SW 1271 (cell line): ENCODE measurements around the gene SLC20A1.

Source experiments
- DNase-seq, 2 experiments: peaks; one replicate each; lab custom pipeline; 2025; lab: John Stamatoyannopoulos, UW

The SLC20A1 gene

DNA sequence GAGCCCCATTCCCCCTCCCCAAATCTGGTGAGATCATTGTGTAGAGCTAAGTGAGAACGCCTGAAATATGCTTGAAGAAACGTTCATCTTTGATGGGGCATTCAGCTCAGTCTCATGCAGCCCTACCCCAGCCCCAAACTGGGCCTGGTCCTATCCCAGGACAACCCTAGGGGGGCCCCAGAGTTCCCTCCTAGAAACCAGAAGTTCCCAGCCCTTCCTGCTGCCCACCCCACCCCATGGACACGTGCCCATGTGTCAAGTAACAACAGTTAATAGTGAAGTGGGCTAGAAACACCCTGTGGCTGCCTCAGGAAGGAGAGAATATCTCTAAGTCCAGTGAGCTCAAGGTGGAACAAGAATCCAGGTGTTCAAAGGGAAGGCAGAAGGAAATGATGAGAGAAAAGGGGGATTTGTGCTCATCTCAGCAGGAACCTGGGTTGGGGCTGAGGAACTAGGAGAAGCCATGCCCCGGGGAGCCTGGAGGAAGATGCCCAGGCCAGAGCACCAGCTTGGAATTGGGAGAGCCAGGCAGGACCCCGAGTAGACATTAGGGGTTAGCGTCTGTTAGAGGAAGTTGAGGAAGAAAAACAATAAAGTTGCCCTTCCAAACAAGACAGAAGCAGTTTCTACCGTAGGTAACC, 20.1 kb upstream of the SLC20A1 start:
- DNase-seq, result no peak

DNA sequence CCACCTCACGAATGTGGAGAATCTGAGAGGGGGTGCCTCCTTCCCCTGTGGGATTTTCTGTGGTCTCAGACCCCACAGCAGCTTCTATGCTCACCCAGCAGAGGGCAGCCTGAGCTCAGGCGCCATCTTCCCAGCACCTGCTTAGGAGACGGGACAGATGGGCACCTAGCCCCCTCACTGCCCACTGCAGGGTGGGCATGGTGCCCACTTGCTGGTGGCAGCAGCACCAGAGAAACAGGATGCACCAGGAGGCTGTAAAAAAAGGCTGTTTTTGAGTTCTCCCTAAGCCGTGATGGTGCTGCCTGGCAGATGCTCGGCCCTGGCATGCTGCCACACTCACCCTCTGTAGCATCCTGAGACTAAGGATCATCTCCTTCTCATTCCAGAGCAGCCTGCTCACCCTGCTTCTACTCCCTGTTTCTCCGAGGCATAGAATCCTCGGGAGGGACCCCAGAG, 19.1 kb upstream of the SLC20A1 start:
- peak; percentile 46 to 85 for DNase-seq

DNA sequence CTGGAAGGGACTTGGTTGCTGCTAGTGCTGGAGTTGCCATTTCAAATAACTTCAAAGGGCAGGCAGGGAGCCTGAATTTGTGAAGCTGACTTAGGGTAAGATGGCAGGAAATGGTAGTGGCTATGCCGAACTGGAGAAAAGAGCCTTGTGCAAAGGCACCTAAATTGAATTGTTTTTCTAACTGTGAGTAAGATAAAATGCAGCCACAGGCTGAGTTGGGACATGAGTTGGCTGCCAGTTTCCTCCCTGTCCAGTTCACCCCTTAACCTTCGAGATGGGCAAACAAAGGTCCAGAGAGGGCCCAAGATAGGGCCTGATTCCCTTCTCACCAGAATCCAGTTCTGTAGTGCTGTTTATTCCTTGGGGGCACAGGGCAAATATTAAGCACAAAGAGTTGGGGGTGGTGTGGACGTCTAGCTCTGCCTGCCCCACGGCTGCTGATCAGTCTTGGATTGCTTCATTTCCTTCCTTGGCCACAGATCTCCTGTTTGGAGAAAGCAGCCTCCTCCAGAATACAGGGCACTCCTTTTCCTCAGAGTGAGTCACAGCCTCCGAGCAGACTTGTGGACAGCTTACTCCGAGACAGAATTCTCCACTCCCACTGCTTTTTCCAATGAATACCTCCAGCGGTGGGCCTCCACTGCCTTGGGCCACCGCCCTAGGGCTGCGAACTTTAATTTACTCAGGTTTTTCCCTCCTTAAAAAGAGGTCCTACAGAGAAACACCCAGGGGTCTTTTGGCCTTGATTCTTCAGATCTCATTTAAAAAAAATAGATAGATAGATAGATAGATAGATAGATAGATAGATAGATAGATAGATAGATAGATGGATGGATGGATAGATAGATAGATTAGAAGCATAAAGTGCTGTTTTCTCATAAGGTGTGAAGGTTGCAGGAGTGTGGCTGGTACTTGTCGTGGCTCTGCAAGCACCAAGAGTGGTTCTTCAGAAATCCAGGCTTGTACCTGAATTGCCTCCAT, 18.4 kb upstream of the SLC20A1 start:
- DNase-seq, result peak; percentile 88 to 96

DNA sequence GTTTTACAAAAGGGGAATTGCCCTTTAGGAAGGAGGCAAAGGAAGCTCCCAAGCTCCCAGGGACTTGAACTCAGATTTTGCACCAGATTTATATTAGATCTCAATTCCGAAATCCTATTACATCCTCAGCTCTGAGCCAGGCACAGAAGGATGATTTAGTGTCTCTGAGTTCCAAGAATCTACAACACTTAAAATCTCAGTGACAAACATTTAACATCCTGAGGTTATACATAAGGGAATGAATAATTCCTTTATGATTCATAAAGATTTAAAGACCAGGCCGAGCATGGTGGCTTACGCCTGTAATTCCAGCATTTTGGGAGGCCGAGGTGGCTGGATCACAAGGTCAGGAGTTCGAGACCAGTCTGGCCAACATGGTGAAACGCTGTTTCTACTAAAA, 16.5 kb upstream of the SLC20A1 start:
- DNase-seq, result no peak

DNA sequence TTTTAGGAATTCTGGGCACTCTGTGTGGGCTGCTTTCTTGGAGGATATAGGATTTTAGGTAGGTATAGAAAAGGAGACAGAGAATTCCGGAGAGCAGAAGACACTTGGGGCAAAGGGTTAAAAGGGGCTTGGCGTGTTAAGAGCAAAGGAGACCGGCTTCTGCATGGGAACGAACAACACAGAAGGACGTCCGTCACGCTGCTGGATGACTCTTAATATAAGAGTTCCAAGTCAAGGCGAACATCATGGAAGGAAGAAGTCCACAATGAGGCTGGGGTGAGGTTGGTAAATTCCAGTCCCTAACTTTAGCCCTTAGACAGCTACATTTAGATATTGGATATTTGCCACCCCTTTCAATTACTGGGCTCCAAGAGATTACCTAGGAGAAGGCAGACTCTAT, 15.9 kb upstream of the SLC20A1 start:
- no peak for DNase-seq

DNA sequence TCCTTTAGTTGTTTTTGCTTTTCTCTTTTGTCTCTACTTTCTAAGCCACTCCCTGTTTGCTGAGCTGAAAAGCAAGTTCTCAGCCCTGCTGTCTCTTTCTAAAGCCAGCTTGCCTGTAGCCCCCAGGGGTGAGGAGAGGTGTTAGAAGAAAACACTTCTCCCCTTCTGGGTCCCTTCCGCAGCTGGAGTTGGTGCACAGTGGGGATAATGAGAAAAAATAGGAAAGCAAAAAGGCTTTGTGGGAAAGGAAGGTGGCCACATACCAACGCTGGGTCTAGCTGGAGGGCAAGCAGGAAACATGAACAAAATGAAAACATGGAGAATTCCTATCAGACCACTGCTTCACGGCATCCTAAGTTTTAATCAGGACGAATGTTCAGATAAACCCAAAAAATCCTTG, 15.5 kb upstream of the SLC20A1 start:
- DNase-seq, result no peak

DNA sequence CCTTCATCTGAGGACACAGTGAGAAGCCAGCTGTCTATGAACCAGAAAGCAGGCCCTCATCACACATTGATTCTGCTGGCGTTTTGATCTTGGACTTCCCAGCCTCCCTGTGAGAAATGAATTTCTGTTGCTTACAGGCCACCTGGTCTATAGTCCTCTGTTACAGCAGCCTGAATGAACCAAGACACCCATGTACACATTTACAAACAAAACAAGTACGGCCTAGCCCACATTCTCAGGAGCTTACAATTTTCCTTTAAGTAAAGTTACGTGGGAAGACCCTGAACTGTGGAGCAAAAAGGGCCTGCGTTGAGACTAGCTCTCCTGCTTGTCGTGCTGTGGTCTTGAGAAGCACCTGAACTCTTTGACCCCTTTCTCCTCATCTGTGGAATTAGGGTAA, 12.0 kb upstream of the SLC20A1 start:
- no peak for DNase-seq

DNA sequence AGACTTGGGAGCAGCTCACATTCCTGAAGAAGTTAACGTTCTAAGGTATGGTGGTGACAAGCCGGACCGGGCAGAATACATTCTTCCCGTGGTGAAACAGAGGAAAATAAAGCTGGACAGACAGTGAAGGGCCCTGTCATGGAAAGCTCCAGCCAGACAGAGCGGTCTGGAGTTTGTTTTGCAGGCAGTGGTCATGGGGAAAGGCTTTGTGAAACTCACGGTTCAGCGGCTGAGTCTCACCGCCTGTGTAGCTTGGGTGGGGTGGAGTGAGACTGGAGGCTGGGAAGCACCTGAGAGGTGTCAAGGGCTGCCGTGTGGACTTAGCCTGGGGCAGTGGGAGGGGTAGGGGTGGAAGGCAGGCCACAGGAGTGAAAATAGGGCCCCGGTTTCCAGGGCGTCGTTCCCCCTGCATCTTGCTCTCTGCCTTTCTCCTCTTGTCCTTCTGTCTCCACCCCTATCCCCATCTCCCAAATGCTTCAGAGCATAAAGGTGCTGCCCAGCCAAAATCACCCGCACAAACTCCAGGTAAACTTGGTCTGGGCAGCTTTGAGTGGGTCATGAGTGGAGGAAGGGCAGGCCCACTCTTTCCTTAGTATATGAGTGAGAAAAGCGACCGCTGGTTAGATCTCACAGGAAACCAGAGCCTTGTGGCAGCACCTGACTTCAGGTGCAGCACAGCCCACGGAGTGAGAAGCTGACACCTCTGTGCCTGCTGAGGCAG, 11.4 kb upstream of the SLC20A1 start:
- no peak for DNase-seq

DNA sequence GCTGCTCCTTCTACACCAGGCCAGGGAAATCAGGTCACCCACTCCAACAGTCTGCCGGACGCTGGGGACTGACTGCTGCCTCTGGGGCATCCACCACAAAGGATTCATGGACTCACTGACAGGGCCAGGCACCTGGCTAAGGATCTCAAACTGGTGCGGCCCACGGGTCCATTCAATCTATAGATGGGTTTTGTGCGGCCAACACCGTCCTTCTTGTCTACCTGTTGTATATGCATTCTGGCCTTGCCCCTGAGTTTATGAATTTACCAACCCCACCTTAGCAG, 10.9 kb upstream of the SLC20A1 start:
- no peak for DNase-seq

DNA sequence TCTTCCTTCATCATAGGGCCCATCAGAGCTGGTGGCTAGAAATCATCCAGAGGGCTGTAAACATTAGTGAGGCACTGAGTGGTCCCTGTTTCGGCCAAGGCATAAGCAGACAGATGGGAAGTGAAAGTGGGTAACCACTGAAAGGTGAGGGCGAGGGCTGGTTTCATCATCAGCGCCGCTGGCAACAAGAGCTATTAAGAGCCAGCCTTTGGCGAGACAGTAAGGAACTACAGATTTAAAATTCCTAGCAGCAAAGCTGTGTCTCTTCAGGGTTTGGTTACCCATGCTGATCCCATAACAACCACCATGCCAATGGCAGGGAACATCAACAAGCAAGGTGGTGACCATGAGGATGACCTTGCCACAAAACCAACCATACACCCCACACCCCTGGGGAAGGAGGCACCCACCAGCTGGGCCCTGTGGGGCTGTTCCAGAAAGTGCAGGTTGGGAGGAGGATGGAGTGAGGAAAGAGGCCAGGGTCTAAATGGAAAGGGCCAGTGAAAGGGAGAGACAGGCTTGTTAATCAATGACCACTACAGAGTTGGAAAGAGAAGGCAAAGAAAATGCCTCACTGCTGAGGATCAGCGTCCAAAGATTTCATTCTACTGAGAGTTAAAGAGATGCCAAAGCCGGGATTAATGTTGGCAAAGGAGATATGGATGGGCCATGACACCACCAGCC, 9.0 kb upstream of the SLC20A1 start:
- DNase-seq, result no peak

DNA sequence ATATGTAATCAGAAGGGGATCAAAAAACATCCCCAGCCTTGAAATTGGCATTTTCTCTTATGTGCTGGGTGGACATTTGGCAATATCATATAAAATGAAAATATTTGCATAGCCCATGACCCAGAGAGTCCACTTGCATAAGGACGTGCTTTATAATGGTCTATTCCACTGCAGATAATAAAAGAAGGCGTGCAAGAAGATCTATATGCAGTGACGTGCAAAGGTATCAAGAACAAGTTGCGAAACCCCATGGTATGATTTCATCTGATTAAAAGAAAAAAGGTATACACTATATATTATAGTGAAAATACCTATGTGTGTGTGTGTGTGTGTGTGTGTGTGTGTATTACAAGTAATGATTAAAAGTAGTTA, 8.5 kb upstream of the SLC20A1 start:
- no peak for DNase-seq

DNA sequence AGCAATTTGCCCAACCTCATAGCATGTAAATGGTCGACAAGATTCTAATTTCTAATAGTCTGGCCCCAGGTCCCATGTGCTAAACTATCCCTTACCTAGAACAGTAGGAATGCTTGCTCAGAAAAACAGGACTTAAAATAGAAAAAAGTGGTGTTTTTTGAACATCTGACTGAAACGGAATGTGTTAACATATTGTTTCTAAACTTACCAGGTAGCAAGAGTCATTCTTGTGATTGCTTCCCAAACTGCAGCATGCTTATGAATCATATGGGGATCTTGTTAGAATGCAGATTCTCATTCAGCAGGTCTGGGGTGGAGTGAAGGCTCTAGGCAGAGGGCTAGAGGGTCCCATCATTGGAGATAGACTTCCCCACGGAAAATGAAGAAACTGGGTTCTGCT, 5.8 kb upstream of the SLC20A1 start:
- no peak for DNase-seq

DNA sequence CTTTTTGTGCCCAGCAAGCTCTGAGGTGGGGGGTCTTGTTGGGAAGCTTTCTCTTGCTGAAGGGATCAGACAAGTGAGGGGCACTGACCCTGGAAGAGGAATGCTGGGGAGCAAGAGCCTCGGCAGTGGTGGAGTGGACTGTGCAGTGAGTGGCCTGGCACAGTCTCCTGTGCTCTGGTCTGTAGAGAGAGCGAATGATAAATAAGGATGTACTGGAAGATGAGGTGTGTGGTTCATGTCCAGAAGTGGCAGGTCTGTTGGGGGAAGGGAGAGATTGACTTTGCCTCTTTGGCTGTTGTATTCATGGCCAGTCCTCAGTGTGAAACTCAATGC, 5.3 kb upstream of the SLC20A1 start:
- DNase-seq, result no peak

DNA sequence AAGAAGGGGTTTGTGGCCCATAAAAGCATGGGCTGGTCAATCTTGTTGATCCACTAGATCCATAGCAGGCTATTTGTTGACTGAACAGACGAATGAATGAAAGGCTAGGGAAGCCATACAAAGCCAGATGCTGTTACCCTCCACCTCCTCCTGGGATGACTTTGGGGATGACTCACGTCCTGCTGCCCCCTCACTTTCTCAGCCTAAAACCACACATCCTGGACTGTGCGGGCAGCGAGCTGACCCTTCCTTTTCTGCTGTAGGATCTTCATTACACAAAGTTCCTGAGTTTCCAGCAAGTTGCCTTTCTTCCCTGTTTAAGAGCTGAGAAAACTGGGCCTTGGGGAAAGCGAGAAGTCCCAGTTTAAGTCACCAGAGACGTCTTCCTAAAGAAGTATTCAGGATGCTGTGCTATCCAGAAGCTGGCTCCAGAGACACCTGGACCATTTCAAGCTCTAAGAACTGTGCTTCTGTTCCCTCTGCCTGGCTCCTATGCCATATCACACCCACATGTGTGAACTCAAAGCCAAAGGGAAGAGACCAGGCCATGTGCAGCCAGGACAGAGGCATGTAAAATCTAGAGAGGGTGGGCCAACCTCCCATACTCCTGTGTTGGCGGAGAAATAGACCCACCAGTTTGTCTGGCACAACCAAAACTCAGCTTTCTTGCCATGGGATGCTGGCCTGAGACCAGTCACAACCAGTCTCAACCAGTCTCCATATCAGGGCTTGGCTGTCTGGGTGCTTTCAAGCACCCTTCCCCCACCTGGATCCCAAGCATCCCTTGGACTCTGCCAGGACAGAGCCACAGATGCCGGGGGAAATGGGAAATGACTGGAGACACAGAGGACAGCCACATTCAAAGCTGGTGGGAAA, 4.7 kb upstream of the SLC20A1 start:
- peak; percentile 68 to 86 for DNase-seq

DNA sequence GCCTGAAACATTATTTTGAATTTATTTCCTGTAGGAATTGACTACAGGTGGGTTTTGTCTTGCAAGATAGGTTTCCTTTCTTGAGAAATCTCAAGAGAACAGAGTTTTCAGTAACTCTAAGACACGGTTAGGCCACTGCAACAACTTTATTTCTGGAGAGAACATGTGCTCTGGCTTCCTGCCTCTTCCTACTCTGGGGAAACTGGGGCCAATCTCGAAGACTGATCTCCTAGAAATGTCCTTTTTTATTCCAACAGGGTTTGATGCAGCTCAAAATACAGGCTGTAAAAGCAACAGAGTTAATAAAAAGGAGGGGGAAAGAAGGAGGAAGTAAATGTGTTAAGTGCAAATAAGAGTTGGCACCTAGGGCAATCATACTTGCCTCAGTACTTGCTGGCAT, 4.0 kb upstream of the SLC20A1 start:
- DNase-seq, result no peak

DNA sequence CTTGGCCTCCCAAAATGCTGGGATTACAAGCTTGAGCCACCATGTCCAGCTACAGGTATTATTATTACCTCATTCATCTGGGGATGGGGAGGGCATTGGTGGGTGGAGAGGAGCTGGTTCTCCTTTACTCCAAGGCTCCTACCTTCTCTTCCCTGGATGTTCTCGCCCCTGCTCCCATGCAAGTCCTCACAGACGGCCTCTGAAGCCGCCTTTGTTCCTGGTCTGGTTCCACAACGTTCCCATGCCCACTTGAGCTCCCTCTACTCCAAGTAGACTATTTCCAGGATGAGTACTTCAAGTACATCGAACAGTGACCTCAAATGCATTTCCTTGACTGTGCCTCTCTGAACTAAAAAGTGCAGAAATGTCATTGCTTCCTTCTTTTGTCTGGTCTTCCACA, 3.2 kb upstream of the SLC20A1 start:
- DNase-seq, result no peak

DNA sequence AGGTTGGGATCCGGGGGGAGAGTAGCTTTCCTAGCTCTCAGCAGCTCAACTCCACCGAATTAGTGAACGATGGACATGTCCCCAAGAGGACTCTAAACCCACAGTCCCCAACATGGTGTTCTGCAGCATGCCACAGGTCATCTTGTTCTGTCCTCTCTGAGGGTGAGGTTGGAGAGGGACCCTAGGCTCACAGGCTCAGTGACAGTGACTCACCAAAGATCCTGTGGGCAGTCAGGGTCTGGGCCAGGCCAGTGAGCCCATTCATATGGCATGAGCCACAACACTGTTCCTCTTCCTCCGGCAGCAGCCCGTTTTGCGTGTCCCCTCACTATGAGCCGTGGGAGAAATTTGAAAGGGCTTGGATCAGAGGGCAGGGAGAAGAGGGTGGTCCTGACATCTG, 2.8 kb upstream of the SLC20A1 start:
- DNase-seq, result no peak

DNA sequence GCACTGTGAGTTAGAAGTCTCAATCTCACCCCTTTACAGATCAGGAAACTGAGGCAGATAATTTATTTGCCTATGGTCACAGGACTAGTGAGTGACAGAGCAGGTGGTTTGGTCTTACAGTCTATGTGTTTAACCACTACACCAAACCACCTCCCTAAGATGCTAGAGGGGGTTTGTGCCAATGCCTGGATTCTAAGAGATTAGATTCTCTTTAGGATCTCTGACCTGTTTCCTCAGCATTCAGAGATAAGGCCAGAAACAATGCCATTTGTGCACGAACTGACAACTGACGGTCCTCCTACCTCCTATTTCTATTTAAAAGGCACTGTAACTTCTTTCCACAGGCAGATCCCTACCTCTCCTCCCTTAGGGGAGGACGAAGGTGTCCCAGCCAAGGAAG, 2.3 kb upstream of the SLC20A1 start:
- DNase-seq, result no peak

DNA sequence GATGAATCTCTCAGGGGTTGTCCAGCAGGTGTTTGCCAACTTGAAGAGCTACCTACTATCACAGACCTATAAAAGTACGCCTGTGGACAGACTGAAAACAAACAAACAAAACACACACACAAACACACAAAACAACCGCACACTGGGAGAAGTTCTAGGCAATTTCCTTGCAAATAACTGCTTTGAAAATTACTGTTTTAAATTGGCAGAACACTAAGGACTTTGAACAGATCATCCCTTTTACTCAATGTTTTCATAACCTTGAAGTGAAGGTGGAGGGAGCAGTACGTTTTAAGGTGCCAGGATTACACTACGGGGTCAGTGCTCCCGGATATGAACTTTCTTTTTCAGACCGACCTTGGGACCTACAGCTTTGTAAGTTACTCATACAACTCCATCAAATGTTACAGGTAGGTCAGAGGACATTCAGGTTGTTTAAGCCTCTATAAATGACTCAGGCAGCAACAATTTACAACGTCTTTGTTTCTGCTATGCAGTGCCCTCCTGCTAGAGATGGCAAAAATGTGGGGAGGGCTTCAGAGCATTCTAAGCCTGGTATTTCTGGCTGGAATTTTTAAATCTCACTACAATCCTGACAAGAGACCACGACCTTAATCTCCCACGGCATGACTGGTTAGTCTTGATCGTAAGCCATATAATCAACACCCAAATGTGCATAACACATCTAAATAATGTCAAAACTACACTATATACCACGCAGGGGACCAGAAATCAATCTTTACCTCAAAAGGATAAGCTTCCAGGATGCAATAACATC, 1.4 kb upstream of the SLC20A1 start:
- peak; percentile 24 to 74 for DNase-seq

DNA sequence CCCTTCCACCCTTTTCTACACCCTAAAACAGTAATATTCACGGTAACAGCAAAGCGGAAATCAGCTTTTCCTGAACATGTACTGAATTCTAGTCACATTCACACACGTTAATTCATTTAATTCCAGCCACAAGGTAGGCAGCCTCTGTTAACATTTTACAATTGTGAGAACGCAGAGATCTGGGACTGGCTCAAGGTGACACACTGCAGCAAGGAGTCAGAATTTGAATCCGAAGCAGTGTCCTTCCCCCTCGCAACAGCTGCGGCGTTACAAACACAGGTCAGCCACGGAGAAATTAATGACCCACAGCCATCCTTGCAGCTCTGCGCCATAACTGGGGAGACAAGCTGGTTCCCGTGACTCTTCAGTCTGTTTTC, 818 bp upstream of the SLC20A1 start:
- no peak for DNase-seq
